Breast epithelium (tissue), 4 donors: Measurements from ENCODE around the gene CRY2. TPM values are rescaled to one million over a fixed set of nuclear protein-coding genes. Genes with fewer than 3 reads are reported as not detected.

Experiments
- DNase-seq, 2 donors: peaks; one replicate each; pipeline ENCODE4 v3.0.0-alpha.2; 2019; ENCODE audit warnings: low spot score in 2 of 2
- H3K27ac ChIP-seq, 2 donors: fragments of 200-600 bp; sonication (generic) in 1 of 2; one replicate each; pipeline ENCODE4 v1.5.1; 2016 to 2019; ENCODE audit warnings: mild to moderate bottlenecking in 1 of 2
- H3K27me3 ChIP-seq, 2 donors: fragments of 200-600 bp; sonication (generic) in 1 of 2; one replicate each; pipeline versions ENCODE4 v1.5.1 to v1.6.0; 2017 to 2019; ENCODE audit warnings: control low read depth in 1 of 2, mild to moderate bottlenecking in 1 of 2
- H3K36me3 ChIP-seq: fragments of 200-600 bp; one replicate; pipeline ENCODE4 v1.5.1; 2019
- H3K4me1 ChIP-seq, 2 donors: fragments of 200-600 bp; sonication (generic); one replicate each; pipeline ENCODE4 v1.5.1; 2016 to 2019; ENCODE audit warnings: control low read depth in 1 of 2
- H3K4me3 ChIP-seq, 3 donors: fragments of 200-600 bp; sonication (generic); 1 replicate in 2 of 3; 2 replicates in 1 of 3; pipeline ENCODE4 v1.5.1; 2016 to 2019; ENCODE audit warnings: mild to moderate bottlenecking in 3 of 3, moderate library complexity in 2 of 3
- H3K9me3 ChIP-seq, 2 donors: fragments of 200-600 bp; sonication (generic) in 1 of 2; one replicate each; pipeline ENCODE4 v1.5.1; 2016 to 2019; ENCODE audit warnings: control low read depth in 1 of 2
- CTCF ChIP-seq, 3 donors: fragments of 450-650 bp; IDR thresholded peaks; one replicate each; pipeline ENCODE4 v1.5.1; 2016 to 2017; ENCODE audit warnings: antibody characterized with exemption in 3 of 3, mild to moderate bottlenecking in 3 of 3, moderate library complexity in 3 of 3
- POLR2A ChIP-seq: fragments of 450-650 bp; IDR thresholded peaks from one replicate; pipeline ENCODE4 v1.6.1; 2016; ENCODE audit warnings: antibody characterized with exemption, mild to moderate bottlenecking, moderate library complexity
- POLR2AphosphoS5 ChIP-seq, 3 donors: sonication (generic); formaldehyde crosslinking; IDR thresholded peaks; one replicate each; pipeline ENCODE4 v1.6.1; 2017; ENCODE audit warnings: antibody characterized with exemption in 3 of 3
- intact Hi-C: fragments of 100-400 bp; cut with DNase I; formaldehyde crosslinking; loops from one replicate; pipeline ENCODE4 v1.15.1; 2023; ENCODE audit warnings: low total_unique reads
- total RNA-seq, 3 donors: library from RNA; depleted of rRNA; stranded (reverse); fragments of >200 nt; gene quantifications; one replicate each; pipeline ENCODE4 v1.1.0, GENCODE V29; 2016

The CRY2 gene
- total RNA-seq, 3 donors from 2014 or later, result 44.2 to 54.1 (median 44.3) TPM

GRCh38 chr11:45892856-45893255 is 45.6 kb downstream of the CRY2 start:
- H3K27me3 ChIP-seq, result no peaks in the 10 kb centered on the region
- TF ChIP-seq CTCF (IDR thresholded peaks at IDR 0.05) (no peak), POLR2A (no peak), POLR2AphosphoS5 (IDR thresholded peaks at IDR 0.05) (no peak)
- no peaks in the 10 kb centered on the region for H3K4me1 ChIP-seq
- no peak overlapping the region for H3K4me3 ChIP-seq
- no peaks in the 10 kb centered on the region for H3K36me3 ChIP-seq
- no peaks in the 10 kb centered on the region for H3K9me3 ChIP-seq
- no peak overlapping the region for H3K27ac ChIP-seq
- no peak for DNase-seq
- intact Hi-C loops, result no loop called here

- H3K4me1 ChIP-seq, result no peaks in the 10 kb centered on the region
- H3K27ac ChIP-seq, result no peak overlapping the region
- no peak overlapping the region for H3K4me3 ChIP-seq
- no peak for TF ChIP-seq POLR2AphosphoS5 (IDR thresholded peaks at IDR 0.05)
- TF ChIP-seq CTCF (IDR thresholded peaks at IDR 0.05), result no peak
- intact Hi-C loops, result no loop called here
- no peaks in the 10 kb centered on the region for H3K27me3 ChIP-seq
- no peaks in the 10 kb centered on the region for H3K9me3 ChIP-seq
- H3K36me3 ChIP-seq, result no peaks in the 10 kb centered on the region
- DNase-seq, result no peak
Observed at GRCh38 chr11:45894555-45895247, 47.4 kb downstream of the CRY2 start.

DNA sequence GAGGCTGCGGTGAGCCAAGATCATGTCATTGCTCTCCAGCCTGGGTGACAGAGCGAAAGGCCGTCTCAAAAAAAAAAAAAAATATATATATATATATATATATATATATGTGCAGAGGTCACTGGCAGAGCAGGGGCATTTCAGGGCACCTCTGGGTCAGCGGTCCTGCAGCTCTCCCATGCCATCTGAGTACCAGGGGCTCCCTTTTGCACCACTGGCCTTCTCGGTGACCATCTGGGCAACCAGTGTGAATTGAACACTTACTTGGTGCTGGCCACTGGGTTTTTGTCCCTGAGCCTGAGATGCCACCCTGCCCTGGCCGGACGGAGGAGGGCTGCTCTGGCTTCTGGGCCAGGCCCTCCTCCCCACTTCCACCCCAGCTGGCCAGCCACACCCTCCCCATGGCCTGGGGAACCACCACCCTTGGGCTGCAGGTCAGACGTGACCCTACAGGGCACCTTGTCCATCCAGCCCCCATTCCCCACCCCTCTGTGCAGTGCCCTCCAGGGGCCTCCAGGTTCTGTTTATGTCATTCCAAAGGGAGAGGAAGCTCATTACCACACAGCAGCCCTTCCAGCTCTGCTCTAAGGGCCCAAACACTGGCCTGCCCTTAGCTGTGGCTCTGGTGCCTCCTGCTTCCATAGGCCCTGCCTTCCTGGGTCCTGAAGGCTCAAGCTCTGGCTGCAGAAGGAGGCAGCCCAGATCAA is 48.4 kb downstream of the CRY2 start:
- H3K27ac ChIP-seq, result no peak overlapping the region

GRCh38 chr11:45896422-45896984 is 49.2 kb downstream of the CRY2 start:
- intact Hi-C loops, result no loop called here
- H3K9me3 ChIP-seq, result no peaks in the 10 kb centered on the region
- H3K36me3 ChIP-seq, result no peaks in the 10 kb centered on the region
- no peak overlapping the region for H3K4me3 ChIP-seq
- no peak for DNase-seq
- no peak for TF ChIP-seq POLR2AphosphoS5 (IDR thresholded peaks at IDR 0.05)
- TF ChIP-seq POLR2A, result no peak
- TF ChIP-seq CTCF (IDR thresholded peaks at IDR 0.05), result no peak
- peaks cover 4 to 6% of the 10 kb centered on the region in 2 donors for H3K4me1 ChIP-seq
- H3K27me3 ChIP-seq, result no peaks in the 10 kb centered on the region
- no peak overlapping the region for H3K27ac ChIP-seq

More for the DNA sequence above, 48.4 kb downstream of the CRY2 start:
- peaks cover 0 to 1% of the 10 kb centered on the region in 2 donors for H3K4me1 ChIP-seq
- intact Hi-C loops, result no loop called here
- TF ChIP-seq POLR2AphosphoS5 (IDR thresholded peaks at IDR 0.05), result no peak
- no peak for TF ChIP-seq POLR2A
- TF ChIP-seq CTCF (IDR thresholded peaks at IDR 0.05), result no peak
- H3K27me3 ChIP-seq, result no peaks in the 10 kb centered on the region
- no peaks in the 10 kb centered on the region for H3K36me3 ChIP-seq
- no peak for DNase-seq
- no peak overlapping the region for H3K4me3 ChIP-seq
- no peaks in the 10 kb centered on the region for H3K9me3 ChIP-seq

DNA sequence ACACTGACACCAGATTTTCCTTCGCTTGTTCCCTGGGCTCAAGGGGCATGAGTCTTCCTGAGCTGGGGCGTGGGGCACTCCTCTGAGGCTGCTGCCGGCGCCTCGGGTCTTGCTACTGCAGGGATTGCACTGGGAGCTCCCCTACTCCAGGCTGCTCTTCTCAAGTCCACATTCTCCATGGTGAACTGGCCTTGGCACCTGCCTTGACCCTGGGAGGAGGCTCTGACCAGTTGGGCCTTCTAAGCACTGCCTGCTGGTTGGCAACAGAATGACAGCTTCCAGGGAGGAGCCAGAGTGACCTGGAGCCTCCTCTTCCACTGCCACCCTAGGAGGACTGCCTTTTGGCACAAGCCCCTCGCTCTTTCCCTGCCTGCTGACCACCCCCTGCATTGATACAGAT is 50.3 kb downstream of the CRY2 start:
- H3K4me3 ChIP-seq, result no peak overlapping the region
- H3K9me3 ChIP-seq, result no peaks in the 10 kb centered on the region
- H3K4me1 ChIP-seq, result peaks cover 4 to 6% of the 10 kb centered on the region in 2 donors
- no peaks in the 10 kb centered on the region for H3K27me3 ChIP-seq
- TF ChIP-seq POLR2A (no peak), CTCF (IDR thresholded peaks at IDR 0.05) (no peak), POLR2AphosphoS5 (IDR thresholded peaks at IDR 0.05) (no peak)
- intact Hi-C loops, result no loop called here
- no peak for DNase-seq
- H3K36me3 ChIP-seq, result no peaks in the 10 kb centered on the region
- no peak overlapping the region for H3K27ac ChIP-seq
